H1 (cell line): ENCODE data around the gene NPTXR. TPM values are rescaled to one million over a fixed set of nuclear protein-coding genes. Genes with fewer than 3 reads are reported as not detected.

Experiments used
- ATF2 ChIP-seq: IDR thresholded peaks from 2 replicates; pipeline ENCODE4 v1.6.1; 2012; ENCODE audit warnings: low read length, inconsistent platforms
- CHD7 ChIP-seq: fragments of 300-600 bp; sonication (generic); IDR thresholded peaks from 2 replicates; pipeline ENCODE4 v1.7.1; 2012; ENCODE audit warnings: low read length, moderate library complexity, mild to moderate bottlenecking, inconsistent platforms; ENCODE audit not compliant: insufficient replicate concordance
- HDAC2 ChIP-seq, 2 experiments: fragments of 300-600 bp in 1 of 2; sonication (generic) in 1 of 2; IDR thresholded peaks; 2 replicates each; pipeline ENCODE4 v1.6.1; 2011 to 2012; ENCODE audit warnings: low read depth in 2 of 2, low read length in 2 of 2, mild to moderate bottlenecking in 2 of 2, moderate library complexity in 2 of 2, borderline replicate concordance in 1 of 2, inconsistent platforms in 1 of 2
- SAP30 ChIP-seq: fragments of 300-600 bp; sonication (generic); IDR thresholded peaks from 2 replicates; pipeline ENCODE4 v1.7.1; 2012; ENCODE audit warnings: low read length, moderate library complexity, mild to moderate bottlenecking, inconsistent platforms; ENCODE audit not compliant: insufficient read depth, insufficient replicate concordance
- polyA plus RNA-seq, 7 experiments: library from polyadenylated mRNA; depleted of rRNA in 3 of 7; stranded (reverse) in 5 of 7; unstranded in 2 of 7; fragments of >200 nt in 5 of 7; fragments of 200-250 nt in 2 of 7; gene quantifications; 1 replicate in 5 of 7; 2 replicates in 1 of 7; 4 replicates in 1 of 7; pipeline versions ENCODE4 v1.2.1 to v1.2.3, GENCODE V29; 2011 to 2013; ENCODE audit warnings: missing spikeins in 2 of 7, mixed read lengths in 2 of 7
- total RNA-seq: library from RNA; stranded (reverse); fragmentation: NEBNext Ultra II Directional; extraction: Animal tissue kit (Norgen Biotek cat#: 25700); gene quantifications from 2 replicates; pipeline ENCODE4 v1.2.1, GENCODE V29; 2021

The NPTXR gene
- total and polyA plus RNA-seq, 2 of the 8 experiments (the other 6 are each of a cell fraction or from before 2014, with no cell fraction given), result 3.7 to 6.4 TPM

DNA sequence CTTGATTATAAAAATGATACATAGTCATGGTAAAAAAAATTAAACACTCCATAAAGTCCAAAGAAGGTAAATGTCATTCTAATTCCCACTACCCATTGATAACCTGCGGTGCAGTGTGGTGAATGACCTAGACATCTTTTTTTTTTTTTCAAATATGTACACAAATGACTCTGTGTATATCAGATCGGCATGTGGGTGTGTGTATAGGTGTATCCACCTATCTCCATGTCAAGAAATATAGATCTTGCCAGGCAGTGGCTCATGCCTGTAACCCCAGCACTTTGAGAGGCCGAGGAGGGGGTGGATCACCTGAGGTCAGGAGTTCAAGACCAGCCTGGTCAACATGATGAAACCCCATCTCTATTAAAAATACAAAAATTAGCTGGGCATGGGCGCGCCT lies 46.5 kb upstream of the NPTXR start (continued):
- TF ChIP-seq CHD7, result no peak
- no peak for TF ChIP-seq HDAC2 (IDR thresholded peaks at IDR 0.05; ENCODE audit: borderline replicate concordance in 1 of 2, low read depth in 2 of 2, low read length in 2 of 2)
- TF ChIP-seq ATF2, result no peak
- no peak for TF ChIP-seq SAP30
